ENCODE measurements around the gene ENPP3.

GRCh38 chr6:131727868-131728267 lies 90.8 kb downstream of the ENPP3 start:
- no peak for TF ChIP-seq CTCF (IDR thresholded peaks at IDR 0.05; ENCODE audit: low read depth, low read length, poor library complexity, severe bottlenecking)
- TF ChIP-seq EZH2phosphoT487 (IDR thresholded peaks at IDR 0.05; ENCODE audit: borderline replicate concordance, low read length), result no peak
